Natural killer cell (primary cell): ENCODE results near the gene CST11. TPM values are rescaled to one million over a fixed set of nuclear protein-coding genes. Genes with fewer than 3 reads are reported as not detected.
A peak's percentile ranks its signal among the peaks of the same experiment; 100 is the strongest.

ENCODE experiments used
- ATAC-seq, 3 donors: fragments of 150-1000 bp in 2 of 3; fragments of 200-7000 bp in 1 of 3; cut with Tn5 transposase; 1 replicate in 1 of 3; 2 replicates in 2 of 3; pipeline ENCODE4 v1.10.0; 2021; ENCODE audit warnings: mild to moderate bottlenecking in 2 of 3, moderate library complexity in 2 of 3
- DNase-seq, 2 donors: peaks; one replicate each; pipeline versions ENCODE4 v3.0.0 to v3.0.0-alpha.2; 2013 to 2021; ENCODE audit warnings: mixed read lengths in 1 of 2
- H3K27ac ChIP-seq: one replicate; pipeline ENCODE4 v1.5.1; 2013; ENCODE audit warnings: mild to moderate bottlenecking, low read length
- H3K27me3 ChIP-seq: one replicate; pipeline ENCODE4 v1.6.1; 2013; ENCODE audit warnings: low read length; ENCODE audit not compliant: control insufficient read depth, insufficient read depth
- H3K36me3 ChIP-seq: one replicate; pipeline ENCODE4 v1.6.1; 2013; ENCODE audit warnings: low read length; ENCODE audit not compliant: control insufficient read depth, insufficient read depth
- H3K4me1 ChIP-seq: one replicate; pipeline ENCODE4 v1.6.1; 2013; ENCODE audit warnings: low read length; ENCODE audit not compliant: control insufficient read depth, insufficient read depth
- H3K4me3 ChIP-seq: one replicate; pipeline ENCODE4 v1.5.1; 2013; ENCODE audit warnings: low read length
- H3K9me3 ChIP-seq: one replicate; pipeline ENCODE4 v1.6.1; 2013; ENCODE audit warnings: low read length; ENCODE audit not compliant: control insufficient read depth, insufficient read depth
- H3K27ac Mint-ChIP-seq, 2 donors: one replicate each; pipeline ENCODE4 v1.8.0; 2022; ENCODE audit warnings: mild to moderate bottlenecking in 2 of 2, mixed read lengths in 2 of 2, moderate library complexity in 1 of 2
- H3K27me3 Mint-ChIP-seq, 2 donors: one replicate each; pipeline ENCODE4 v1.8.0; 2022; ENCODE audit warnings: low read depth in 2 of 2, mixed read lengths in 2 of 2
- H3K36me3 Mint-ChIP-seq: one replicate; pipeline ENCODE4 v1.8.0; 2022; ENCODE audit warnings: mixed read lengths
- H3K4me1 Mint-ChIP-seq, 2 donors: one replicate each; pipeline ENCODE4 v1.8.0; 2022; ENCODE audit warnings: mixed read lengths in 2 of 2
- H3K4me3 Mint-ChIP-seq: one replicate; pipeline ENCODE4 v1.8.0; 2022; ENCODE audit warnings: mild to moderate bottlenecking, moderate library complexity, mixed read lengths
- H3K9me3 Mint-ChIP-seq, 2 donors: one replicate each; pipeline ENCODE4 v1.8.0; 2022; ENCODE audit warnings: mixed read lengths in 2 of 2
- CTCF ChIP-seq: fragments of 200-600 bp; IDR thresholded peaks from one replicate; pipeline ENCODE4 v1.8.0; 2022; ENCODE audit warnings: antibody characterized with exemption
- WGBS: methylation state at CpG from one replicate; pipeline ENCODE4 v1.1.7; 2013; ENCODE audit warnings: missing lambda C conversion rate; ENCODE audit not compliant: insufficient coverage; 5-methylcytosine and 5-hydroxymethylcytosine counted together
- intact Hi-C: fragments of 100-400 bp; cut with micrococcal nuclease; formaldehyde crosslinking; loops from one replicate; pipeline ENCODE4 v1.14.2; 2022
- total RNA-seq, 4 donors: library from RNA; stranded (reverse); fragments of 120-200 nt in 1 of 4; gene quantifications; one replicate each; pipeline versions ENCODE4 v1.2.3 to v1.2.4, GENCODE V29; 2013 to 2022

The CST11 gene
- total RNA-seq, 3 donors from 2014 or later (not counting 1 experiment from before 2014, with no cell fraction given) = not detected

- H3K27me3 Mint-ChIP-seq = no peaks in the 10 kb centered on the region
- peaks cover 13 to 14% of the 10 kb centered on the region in 2 donors for H3K4me1 Mint-ChIP-seq
- ATAC-seq (peak in 2 of 3 donors; percentile 56 to 73), DNase-seq (peak in 1 of 2 donors; percentile 17)
- intact Hi-C loops = no loop called here
- no peak for TF ChIP-seq CTCF
- H3K27ac ChIP-seq = no peak overlapping the region
- H3K9me3 ChIP-seq = no peaks in the 10 kb centered on the region
- H3K36me3 Mint-ChIP-seq = no peaks in the 10 kb centered on the region
- no peak overlapping the region for H3K4me3 Mint-ChIP-seq
- H3K27me3 ChIP-seq = no peaks in the 10 kb centered on the region
- H3K9me3 Mint-ChIP-seq = no peaks in the 10 kb centered on the region
- no peak overlapping the region for H3K4me3 ChIP-seq
- 14% methylated on average over 3 of the region's 3 CpGs for WGBS
- H3K36me3 ChIP-seq = no peaks in the 10 kb centered on the region
- peaks cover 8% of the 10 kb centered on the region for H3K4me1 ChIP-seq
- H3K27ac Mint-ChIP-seq = peak overlapping the region in 1 of 2 donors; percentile 72
These were observed 3.3 kb downstream of the CST11 start for GRCh38 chr20:23449421-23449820.

DNA sequence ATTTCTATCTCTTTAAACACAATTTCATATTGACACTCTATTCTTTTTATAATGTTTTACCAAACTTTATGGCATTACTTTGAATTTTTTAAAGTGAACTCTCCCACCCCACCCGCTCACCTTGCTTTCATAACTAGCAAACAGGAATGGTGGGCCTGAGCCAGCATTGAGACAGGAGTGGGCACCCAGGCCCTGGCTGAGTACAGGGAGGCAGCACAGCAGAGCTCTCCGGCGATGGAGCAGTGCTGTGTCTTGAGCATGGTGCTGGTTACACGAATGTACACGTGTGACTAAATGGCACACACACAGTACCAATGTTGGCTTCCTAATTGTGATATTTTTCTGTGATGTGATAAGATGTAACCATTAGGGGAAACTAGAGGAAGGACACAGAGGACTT is 4.5 kb downstream of the CST11 start:
- H3K4me1 Mint-ChIP-seq = peaks cover 13 to 14% of the 10 kb centered on the region in 2 donors
- H3K27me3 Mint-ChIP-seq = no peaks in the 10 kb centered on the region
- DNase-seq (no peak), ATAC-seq (no peak)
- H3K36me3 Mint-ChIP-seq = no peaks in the 10 kb centered on the region
- WGBS = 95% methylated on average over 5 of the region's 5 CpGs
- intact Hi-C loops = no loop called here
- no peaks in the 10 kb centered on the region for H3K36me3 ChIP-seq
- no peak overlapping the region for H3K4me3 Mint-ChIP-seq
- no peaks in the 10 kb centered on the region for H3K27me3 ChIP-seq
- no peak overlapping the region for H3K27ac ChIP-seq
- H3K4me3 ChIP-seq = no peak overlapping the region
- H3K9me3 Mint-ChIP-seq = no peaks in the 10 kb centered on the region
- TF ChIP-seq CTCF = no peak
- H3K27ac Mint-ChIP-seq = no peak overlapping the region
- H3K4me1 ChIP-seq = peaks cover 6% of the 10 kb centered on the region
- H3K9me3 ChIP-seq = no peaks in the 10 kb centered on the region

DNA sequence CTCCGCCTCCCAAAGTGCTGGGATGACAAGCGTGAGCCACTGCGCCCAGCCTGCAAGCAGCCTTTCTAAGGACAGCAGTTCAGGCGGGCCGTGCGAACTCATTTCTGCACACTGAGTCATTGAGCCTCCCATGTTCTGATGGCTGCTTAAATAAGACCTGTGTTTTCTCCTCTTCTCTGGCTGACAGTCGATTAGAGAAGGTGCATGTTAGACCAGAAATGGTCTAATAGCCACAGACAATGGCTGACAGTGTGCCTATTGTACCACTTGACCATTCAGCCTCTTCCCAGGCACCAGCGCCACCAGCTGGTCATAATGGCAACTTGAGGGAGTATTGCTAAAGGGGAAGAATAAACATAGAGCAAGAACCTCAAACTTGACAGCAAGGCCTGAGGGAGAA is 6.2 kb downstream of the CST11 start:
- H3K27ac Mint-ChIP-seq = peak overlapping the region in 1 of 2 donors; percentile 53
- peak in 1 of 2 donors; percentile 26 for DNase-seq
- Histone ChIP-seq H3K27ac (no peak overlapping the region), H3K36me3 (no peaks in the 10 kb centered on the region), H3K4me3 (no peak overlapping the region), H3K27me3 (no peaks in the 10 kb centered on the region), H3K4me1 (peaks cover 9% of the 10 kb centered on the region), H3K9me3 (no peaks in the 10 kb centered on the region)
- ATAC-seq = no peak
- H3K4me3 Mint-ChIP-seq = no peak overlapping the region
- peak; percentile 11 for TF ChIP-seq CTCF
- H3K27me3 Mint-ChIP-seq = no peaks in the 10 kb centered on the region
- no peaks in the 10 kb centered on the region for H3K36me3 Mint-ChIP-seq
- peaks cover 13 to 20% of the 10 kb centered on the region in 2 donors for H3K4me1 Mint-ChIP-seq
- intact Hi-C loops = no loop called here
- WGBS = 90% methylated on average over 7 of the region's 8 CpGs
- H3K9me3 Mint-ChIP-seq = no peaks in the 10 kb centered on the region

DNA sequence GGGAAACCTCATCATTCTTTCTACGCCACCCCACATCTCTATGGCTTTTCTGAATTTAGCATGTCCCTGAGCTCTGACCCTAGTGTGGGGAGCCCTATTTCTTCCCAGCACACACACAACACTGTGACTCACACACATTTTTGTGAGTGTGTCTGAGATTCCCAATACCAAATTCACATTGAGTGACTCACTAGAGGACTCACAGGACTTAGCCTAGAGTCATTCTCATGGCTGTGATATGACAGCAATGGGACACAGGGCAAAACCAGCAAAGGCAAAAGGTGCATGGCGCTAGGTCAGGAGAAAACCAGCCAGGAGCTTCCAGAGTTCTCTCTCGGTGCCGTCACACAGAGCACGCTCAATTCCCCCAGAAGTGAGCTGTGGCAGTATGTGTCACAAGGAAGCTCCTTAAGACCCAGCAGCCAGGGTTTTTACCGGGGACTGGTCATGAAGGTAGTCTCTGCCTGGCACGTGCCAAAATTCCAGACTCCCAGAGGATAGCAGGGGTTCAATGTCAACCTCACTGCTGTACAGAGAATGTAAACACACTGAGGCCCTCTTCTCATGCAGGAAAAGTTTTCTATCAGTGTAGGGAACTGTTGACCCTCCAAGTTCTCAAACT is 7.0 kb downstream of the CST11 start:
- Mint-ChIP-seq H3K4me1 (peaks cover 13 to 20% of the 10 kb centered on the region in 2 donors), H3K27me3 (no peaks in the 10 kb centered on the region), H3K9me3 (no peaks in the 10 kb centered on the region), H3K27ac (no peak overlapping the region), H3K36me3 (no peaks in the 10 kb centered on the region), H3K4me3 (no peak overlapping the region)
- intact Hi-C loops = no loop called here
- H3K4me3 ChIP-seq = no peak overlapping the region
- 94% methylated on average over 7 of the region's 7 CpGs for WGBS
- H3K27me3 ChIP-seq = no peaks in the 10 kb centered on the region
- no peak for DNase-seq
- H3K36me3 ChIP-seq = no peaks in the 10 kb centered on the region
- H3K4me1 ChIP-seq = peaks cover 9% of the 10 kb centered on the region
- H3K9me3 ChIP-seq = no peaks in the 10 kb centered on the region
- no peak for ATAC-seq
- no peak overlapping the region for H3K27ac ChIP-seq
- TF ChIP-seq CTCF = no peak
